NB4 (cell line): ENCODE results near the gene ZNF766.

Source experiments
- MAX ChIP-seq: IDR thresholded peaks from 2 replicates; pipeline ENCODE4 v1.6.1; 2011; ENCODE audit warnings: low read depth, low read length
- MYC ChIP-seq: IDR thresholded peaks from 2 replicates; pipeline ENCODE4 v1.6.1; 2011; ENCODE audit warnings: low read depth, low read length
- POLR2A ChIP-seq: IDR thresholded peaks from 2 replicates; pipeline ENCODE4 v1.6.1; 2011; ENCODE audit warnings: mild to moderate bottlenecking; ENCODE audit not compliant: insufficient read length; ENCODE audit errors: extremely low read depth
- TF ChIP-seq, protein P1 (sequence below): IDR thresholded peaks from one replicate; pipeline ENCODE4 v1.5.1; 2012; ENCODE audit warnings: low read depth, low read length

DNA sequence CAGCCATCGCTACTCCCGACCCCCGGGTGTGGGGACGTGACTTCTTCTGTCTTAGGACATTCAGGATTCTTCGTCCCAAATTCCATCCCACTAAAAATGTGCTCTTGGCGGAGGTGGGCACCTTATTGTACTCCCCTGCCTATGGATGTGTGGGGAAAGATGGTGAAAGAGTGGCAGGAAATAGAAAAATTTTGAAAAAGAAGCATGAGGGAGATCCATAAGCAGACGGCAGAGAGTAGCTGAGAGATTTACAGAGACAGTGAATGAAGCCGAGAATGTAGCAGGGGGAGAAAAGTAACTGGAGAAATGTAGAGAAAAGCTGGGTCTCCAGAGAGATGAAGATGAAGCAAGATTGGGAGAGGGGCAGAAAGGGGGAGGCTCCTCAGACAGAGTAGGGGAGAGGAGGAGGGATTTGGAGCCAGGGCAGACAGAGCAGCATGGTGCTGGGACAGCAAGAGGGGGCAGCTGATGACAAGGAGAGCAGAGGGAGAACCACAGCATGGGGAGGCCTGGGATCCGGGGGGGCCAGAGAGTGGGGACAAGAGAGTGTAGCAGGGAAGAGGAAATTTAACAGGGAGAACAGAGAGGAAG, 67.5 kb downstream of the ZNF766 start:
- TF ChIP-seq, protein P1, sequence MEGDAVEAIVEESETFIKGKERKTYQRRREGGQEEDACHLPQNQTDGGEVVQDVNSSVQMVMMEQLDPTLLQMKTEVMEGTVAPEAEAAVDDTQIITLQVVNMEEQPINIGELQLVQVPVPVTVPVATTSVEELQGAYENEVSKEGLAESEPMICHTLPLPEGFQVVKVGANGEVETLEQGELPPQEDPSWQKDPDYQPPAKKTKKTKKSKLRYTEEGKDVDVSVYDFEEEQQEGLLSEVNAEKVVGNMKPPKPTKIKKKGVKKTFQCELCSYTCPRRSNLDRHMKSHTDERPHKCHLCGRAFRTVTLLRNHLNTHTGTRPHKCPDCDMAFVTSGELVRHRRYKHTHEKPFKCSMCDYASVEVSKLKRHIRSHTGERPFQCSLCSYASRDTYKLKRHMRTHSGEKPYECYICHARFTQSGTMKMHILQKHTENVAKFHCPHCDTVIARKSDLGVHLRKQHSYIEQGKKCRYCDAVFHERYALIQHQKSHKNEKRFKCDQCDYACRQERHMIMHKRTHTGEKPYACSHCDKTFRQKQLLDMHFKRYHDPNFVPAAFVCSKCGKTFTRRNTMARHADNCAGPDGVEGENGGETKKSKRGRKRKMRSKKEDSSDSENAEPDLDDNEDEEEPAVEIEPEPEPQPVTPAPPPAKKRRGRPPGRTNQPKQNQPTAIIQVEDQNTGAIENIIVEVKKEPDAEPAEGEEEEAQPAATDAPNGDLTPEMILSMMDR, result no peak
- TF ChIP-seq POLR2A (no peak), MYC (no peak), MAX (no peak)
